K562 (cell line): Measurements from ENCODE around the gene DPP9. TPM values are rescaled to one million over a fixed set of nuclear protein-coding genes. Genes with fewer than 3 reads are reported as not detected.
A peak's percentile ranks its signal among the peaks of the same experiment; 100 is the strongest.

Experiments used
- EGR1 ChIP-seq: fragments of 450-650 bp; conservative IDR thresholded peaks from 2 replicates; pipeline ENCODE4 v1.6.1; 2017; ENCODE audit warnings: mild to moderate bottlenecking
- ELK3 ChIP-seq: fragments of 450-650 bp; formaldehyde crosslinking; IDR thresholded peaks from 2 replicates; pipeline ENCODE4 v1.4.0; 2020; ENCODE audit warnings: mild to moderate bottlenecking
- FOXO4 ChIP-seq: fragments of 450-650 bp; formaldehyde crosslinking; IDR thresholded peaks from 2 replicates; pipeline ENCODE4 v1.4.0; 2020; ENCODE audit warnings: mild to moderate bottlenecking, moderate library complexity
- JUND ChIP-seq, 2 experiments: IDR thresholded peaks; 2 replicates in 1 of 2; 3 replicates in 1 of 2; pipeline ENCODE4 v1.6.1; 2011; ENCODE audit warnings: borderline replicate concordance in 2 of 2, low read depth in 2 of 2, low read length in 2 of 2, improper control_type of control experiment in 1 of 2, missing biosample characterization in 1 of 2, missing genetic modification characterization in 1 of 2, missing genetic modification reagents in 1 of 2
- KLF13 ChIP-seq: fragments of 450-650 bp; IDR thresholded peaks from 2 replicates; pipeline ENCODE4 v1.6.1; 2016; ENCODE audit warnings: missing genetic modification characterization, low read depth, mild to moderate bottlenecking, missing compliant biosample characterization, moderate library complexity, borderline replicate concordance
- NUFIP1 ChIP-seq: fragments of 450-650 bp; IDR thresholded peaks from 2 replicates; pipeline ENCODE4 v1.6.1; 2018; ENCODE audit not compliant: partially characterized antibody
- POLR2AphosphoS2 ChIP-seq: IDR thresholded peaks from 2 replicates; pipeline ENCODE4 v1.6.1; 2012; ENCODE audit warnings: low read length, improper control_type of control experiment
- RHOXF2B ChIP-seq: fragments of 250-450 bp; sonication (Bioruptor Pico); conservative IDR thresholded peaks from 2 replicates; pipeline ENCODE4 v1.5.1; 2021
- SMAD3 ChIP-seq: fragments of 450-650 bp; formaldehyde crosslinking; conservative IDR thresholded peaks from 2 replicates; pipeline ENCODE4 v1.4.0; 2020; ENCODE audit warnings: mild to moderate bottlenecking
- TCF7 ChIP-seq: sonication (generic); IDR thresholded peaks from 2 replicates; pipeline ENCODE4 v1.6.1; 2016; ENCODE audit warnings: antibody characterized with exemption, borderline replicate concordance
- TFAP4 ChIP-seq: sonication (generic); formaldehyde crosslinking; IDR thresholded peaks from 2 replicates; pipeline ENCODE4 v1.8.0; 2022; ENCODE audit warnings: missing genetic modification reagents, mild to moderate bottlenecking, moderate library complexity, borderline replicate concordance
- VEZF1 ChIP-seq: fragments of 200-800 bp; sonication (Bioruptor generic); IDR thresholded peaks from 2 replicates; pipeline ENCODE4 v1.6.1; 2017; ENCODE audit warnings: missing genetic modification characterization, missing compliant biosample characterization
- ZBTB11 ChIP-seq, 3 experiments: fragments of 200-800 bp in 1 of 3; fragments of 250-450 bp in 1 of 3; fragments of 450-650 bp in 1 of 3; sonication (Bioruptor Pico) in 1 of 3; sonication (Bioruptor generic) in 1 of 3; formaldehyde crosslinking in 1 of 3; IDR thresholded peaks; 2 replicates each; pipeline versions ENCODE4 v1.6.1 to v1.8.0; 2016 to 2022; ENCODE audit warnings: mild to moderate bottlenecking in 2 of 3, missing genetic modification characterization in 2 of 3, missing compliant biosample characterization in 1 of 3, moderate library complexity in 1 of 3
- ZNF512 ChIP-seq: IDR thresholded peaks from 2 replicates; pipeline ENCODE4 v1.6.1; 2016; ENCODE audit warnings: missing genetic modification characterization, missing compliant biosample characterization
- ZNF695 ChIP-seq: fragments of 450-650 bp; formaldehyde crosslinking; IDR thresholded peaks from 2 replicates; pipeline ENCODE4 v1.4.0; 2020; ENCODE audit warnings: mild to moderate bottlenecking, moderate library complexity
- polyA plus RNA-seq, 8 experiments: library from polyadenylated mRNA; depleted of rRNA in 4 of 8; stranded (reverse) in 5 of 8; unstranded in 3 of 8; fragments of >200 nt; fragmentation: Nextera tagmentation in 2 of 8; fragmentation: Illumina TruSeq in 1 of 8; extraction: Ambion mirVana in 2 of 8; extraction: Trizol in 1 of 8; gene quantifications; 2 replicates each; pipeline versions ENCODE4 v1.2.1 to v1.2.3, GENCODE V29; 2011 to 2014; ENCODE audit warnings: inconsistent platforms in 1 of 8, missing spikeins in 1 of 8
- total RNA-seq, 7 experiments: library from RNA; depleted of rRNA in 6 of 7; stranded (reverse); fragments of >200 nt in 6 of 7; fragmentation: Illumina TruSeq in 2 of 7; extraction: Trizol in 2 of 7; gene quantifications; 2 replicates each; pipeline versions ENCODE4 v1.2.1 to v1.2.3, GENCODE V29; 2011 to 2021; ENCODE audit warnings: low replicate concordance in 1 of 7

DPP9 gene
- total and polyA plus RNA-seq, 9 of the 15 experiments (the other 6 are each of a cell fraction or from before 2014, with no cell fraction given), result 0.90 to 66.7 (median 24.5) TPM

GRCh38 chr19:4633140-4633967 lies 90.3 kb downstream of the DPP9 start (continued):
- no peak for TF ChIP-seq ZBTB11 (CRISPR knock-in tag; IDR thresholded peaks at IDR 0.05)
- no peak for TF ChIP-seq ZNF695 (CRISPR knock-in tag)
- TF ChIP-seq KLF13 (tag), result no peak
- no peak for TF ChIP-seq POLR2AphosphoS2
- no peak for TF ChIP-seq FOXO4 (CRISPR knock-in tag)
- no peak for TF ChIP-seq ZNF512 (tag)
- 0 out of 2 replicates have a peak, but pooled peaks have one; percentile 3 for TF ChIP-seq EGR1
- TF ChIP-seq TCF7, result no peak
- no peak for TF ChIP-seq ELK3 (CRISPR knock-in tag)
- TF ChIP-seq SMAD3 (CRISPR knock-in tag), result no peak
- TF ChIP-seq VEZF1, result no peak
- peak; percentile 75 for TF ChIP-seq JUND (IDR thresholded peaks at IDR 0.05; ENCODE audit: borderline replicate concordance, low read depth, low read length)
- peak; percentile 71; the same call in 1 of the 3 replicates for TF ChIP-seq JUND (tag; IDR thresholded peaks at IDR 0.05; ENCODE audit: borderline replicate concordance, low read depth, low read length)
- peak; percentile 75 for TF ChIP-seq TFAP4 (CRISPR knock-in tag)
- TF ChIP-seq NUFIP1, result no peak
- no peak for TF ChIP-seq RHOXF2B (CRISPR knock-in tag)
